ENCODE results near the gene TSPAN3. TPM values are rescaled to one million over a fixed set of nuclear protein-coding genes. Genes with fewer than 3 reads are reported as not detected.

TSPAN3 gene
- total RNA-seq, 1 experiment from 2014 or later: 237 TPM

GRCh38 chr15:77010857-77011256 is 60.1 kb downstream of the TSPAN3 start:
- Mint-ChIP-seq H3K4me3 (ENCODE audit: unreplicated experiment) (no peak overlapping the region), H3K27ac (ENCODE audit: unreplicated experiment) (no peak overlapping the region), H3K9me3 (ENCODE audit: unreplicated experiment) (no peaks in the 10 kb centered on the region), H3K36me3 (ENCODE audit: insufficient read depth, unreplicated experiment) (peaks cover 4% of the 10 kb centered on the region), H3K4me1 (ENCODE audit: low read depth, unreplicated experiment) (no peaks in the 10 kb centered on the region), H3K27me3 (ENCODE audit: insufficient read depth, unreplicated experiment) (no peaks in the 10 kb centered on the region)
- Histone ChIP-seq H3K4me1 (no peaks in the 10 kb centered on the region), H3K4me3 (ENCODE audit: low read depth, low read length) (no peak overlapping the region), H3K36me3 (ENCODE audit: control insufficient read depth, insufficient read depth, low read length) (no peaks in the 10 kb centered on the region), H3K9me3 (no peaks in the 10 kb centered on the region), H3K27me3 (replicated peaks; ENCODE audit: control insufficient read depth, insufficient read depth, low read length) (no peaks in the 10 kb centered on the region)
- POLR2A ChIA-PET: no interaction called here
- TF ChIP-seq, protein P1, sequence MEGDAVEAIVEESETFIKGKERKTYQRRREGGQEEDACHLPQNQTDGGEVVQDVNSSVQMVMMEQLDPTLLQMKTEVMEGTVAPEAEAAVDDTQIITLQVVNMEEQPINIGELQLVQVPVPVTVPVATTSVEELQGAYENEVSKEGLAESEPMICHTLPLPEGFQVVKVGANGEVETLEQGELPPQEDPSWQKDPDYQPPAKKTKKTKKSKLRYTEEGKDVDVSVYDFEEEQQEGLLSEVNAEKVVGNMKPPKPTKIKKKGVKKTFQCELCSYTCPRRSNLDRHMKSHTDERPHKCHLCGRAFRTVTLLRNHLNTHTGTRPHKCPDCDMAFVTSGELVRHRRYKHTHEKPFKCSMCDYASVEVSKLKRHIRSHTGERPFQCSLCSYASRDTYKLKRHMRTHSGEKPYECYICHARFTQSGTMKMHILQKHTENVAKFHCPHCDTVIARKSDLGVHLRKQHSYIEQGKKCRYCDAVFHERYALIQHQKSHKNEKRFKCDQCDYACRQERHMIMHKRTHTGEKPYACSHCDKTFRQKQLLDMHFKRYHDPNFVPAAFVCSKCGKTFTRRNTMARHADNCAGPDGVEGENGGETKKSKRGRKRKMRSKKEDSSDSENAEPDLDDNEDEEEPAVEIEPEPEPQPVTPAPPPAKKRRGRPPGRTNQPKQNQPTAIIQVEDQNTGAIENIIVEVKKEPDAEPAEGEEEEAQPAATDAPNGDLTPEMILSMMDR (IDR thresholded peaks at IDR 0.05; ENCODE audit: insufficient read depth in 1 of 2, low read depth in 1 of 2, low read length in 1 of 2, severe bottlenecking in 1 of 2, unreplicated experiment in 1 of 2): no peak
- BruUV-seq (replicated peaks): no TSS peak
- intact Hi-C loops (cut with micrococcal nuclease; ENCODE audit: unreplicated experiment): no loop called here
- DNase-seq: no peak
- CTCF ChIA-PET: no interaction called here

GRCh38 chr15:77010312-77010686 is 60.6 kb downstream of the TSPAN3 start:
- H3K4me1 Mint-ChIP-seq (ENCODE audit: low read depth, unreplicated experiment): no peaks in the 10 kb centered on the region
- no peaks in the 10 kb centered on the region for H3K9me3 Mint-ChIP-seq (ENCODE audit: unreplicated experiment)
- TF ChIP-seq, protein P1 (IDR thresholded peaks at IDR 0.05; ENCODE audit: insufficient read depth in 1 of 2, low read depth in 1 of 2, low read length in 1 of 2, severe bottlenecking in 1 of 2, unreplicated experiment in 1 of 2): no peak
- DNase-seq: no peak
- Histone ChIP-seq H3K36me3 (ENCODE audit: control insufficient read depth, insufficient read depth, low read length) (no peaks in the 10 kb centered on the region), H3K9me3 (no peaks in the 10 kb centered on the region), H3K4me3 (ENCODE audit: low read depth, low read length) (no peak overlapping the region), H3K27me3 (replicated peaks; ENCODE audit: control insufficient read depth, insufficient read depth, low read length) (no peaks in the 10 kb centered on the region), H3K4me1 (no peaks in the 10 kb centered on the region)
- peaks cover 4% of the 10 kb centered on the region for H3K36me3 Mint-ChIP-seq (ENCODE audit: insufficient read depth, unreplicated experiment)
- ChIA-PET CTCF (no interaction called here), POLR2A (no interaction called here)
- H3K4me3 Mint-ChIP-seq (ENCODE audit: unreplicated experiment): no peak overlapping the region
- no peak overlapping the region for H3K27ac Mint-ChIP-seq (ENCODE audit: unreplicated experiment)
- no TSS peak for BruUV-seq (replicated peaks)
- intact Hi-C loops (cut with micrococcal nuclease; ENCODE audit: unreplicated experiment): no loop called here
- H3K27me3 Mint-ChIP-seq (ENCODE audit: insufficient read depth, unreplicated experiment): no peaks in the 10 kb centered on the region

DNA sequence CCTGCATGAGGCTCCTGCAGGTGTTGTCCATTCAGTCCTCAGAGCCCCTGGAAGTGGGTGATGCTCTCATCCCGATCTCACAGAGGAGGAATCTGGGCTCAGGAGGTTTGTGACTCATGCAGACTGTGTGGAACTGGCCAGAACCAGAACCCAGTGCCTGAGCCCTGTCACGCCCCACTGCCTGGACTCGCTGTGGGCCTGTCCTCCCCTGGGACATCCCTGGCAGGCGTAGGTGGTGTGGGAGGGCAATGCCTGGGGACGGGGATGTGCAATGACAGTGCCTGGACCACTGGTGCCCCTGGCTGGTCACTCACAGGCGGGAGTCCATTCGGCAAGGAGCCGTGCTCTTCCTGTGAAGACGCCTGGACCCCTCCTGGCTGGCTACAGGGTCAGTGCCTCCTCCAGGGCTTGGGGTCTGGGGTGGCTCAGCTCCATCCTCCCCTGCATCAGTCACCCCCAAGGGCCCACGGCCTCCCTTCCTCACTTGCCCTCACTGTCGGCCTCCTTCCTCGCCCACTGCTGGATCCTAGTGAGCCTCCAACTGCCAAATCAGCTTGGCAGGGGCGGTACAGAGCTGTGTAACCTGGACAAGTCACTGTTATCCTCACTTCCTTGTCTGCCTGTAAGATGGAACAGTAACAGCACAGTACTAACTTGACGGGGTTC is 61.1 kb downstream of the TSPAN3 start:
- H3K4me3 Mint-ChIP-seq (ENCODE audit: unreplicated experiment): no peak overlapping the region
- no peak for DNase-seq
- intact Hi-C loops (cut with micrococcal nuclease; ENCODE audit: unreplicated experiment): no loop called here
- H3K9me3 Mint-ChIP-seq (ENCODE audit: unreplicated experiment): no peaks in the 10 kb centered on the region
- Histone ChIP-seq H3K9me3 (no peaks in the 10 kb centered on the region), H3K36me3 (ENCODE audit: control insufficient read depth, insufficient read depth, low read length) (no peaks in the 10 kb centered on the region), H3K27me3 (replicated peaks; ENCODE audit: control insufficient read depth, insufficient read depth, low read length) (no peaks in the 10 kb centered on the region), H3K4me3 (ENCODE audit: low read depth, low read length) (no peak overlapping the region), H3K4me1 (no peaks in the 10 kb centered on the region)
- H3K36me3 Mint-ChIP-seq (ENCODE audit: insufficient read depth, unreplicated experiment): peaks cover 4% of the 10 kb centered on the region
- H3K27ac Mint-ChIP-seq (ENCODE audit: unreplicated experiment): no peak overlapping the region
- TF ChIP-seq, protein P1 (IDR thresholded peaks at IDR 0.05; ENCODE audit: insufficient read depth in 1 of 2, low read depth in 1 of 2, low read length in 1 of 2, severe bottlenecking in 1 of 2, unreplicated experiment in 1 of 2): no peak
- ChIA-PET POLR2A (no interaction called here), CTCF (no interaction called here)
- no peaks in the 10 kb centered on the region for H3K4me1 Mint-ChIP-seq (ENCODE audit: low read depth, unreplicated experiment)
- no peaks in the 10 kb centered on the region for H3K27me3 Mint-ChIP-seq (ENCODE audit: insufficient read depth, unreplicated experiment)
- no TSS peak for BruUV-seq (replicated peaks)

All from Caco-2 (cell line).